NCI-H187 treated with DMSO at 0.1 percent for 48 hours (cell line): ENCODE results near the gene PRMT7.

Experiments used
- DNase-seq: peaks from one replicate; lab custom pipeline; 2025; lab: John Stamatoyannopoulos, UW

The PRMT7 gene

GRCh38 chr16:68310774-68311511 lies at the start of gene PRMT7, which contains the start of gene SLC7A6OS:
PRMT7 (plus strand) TSS chr16:68311019; CDS start chr16:68315980, 4,961 bp downstream.
SLC7A6OS (minus strand) TSS chr16:68310946; CDS start chr16:68310926, 20 bp downstream.
- peak; percentile 46 for DNase-seq

DNA sequence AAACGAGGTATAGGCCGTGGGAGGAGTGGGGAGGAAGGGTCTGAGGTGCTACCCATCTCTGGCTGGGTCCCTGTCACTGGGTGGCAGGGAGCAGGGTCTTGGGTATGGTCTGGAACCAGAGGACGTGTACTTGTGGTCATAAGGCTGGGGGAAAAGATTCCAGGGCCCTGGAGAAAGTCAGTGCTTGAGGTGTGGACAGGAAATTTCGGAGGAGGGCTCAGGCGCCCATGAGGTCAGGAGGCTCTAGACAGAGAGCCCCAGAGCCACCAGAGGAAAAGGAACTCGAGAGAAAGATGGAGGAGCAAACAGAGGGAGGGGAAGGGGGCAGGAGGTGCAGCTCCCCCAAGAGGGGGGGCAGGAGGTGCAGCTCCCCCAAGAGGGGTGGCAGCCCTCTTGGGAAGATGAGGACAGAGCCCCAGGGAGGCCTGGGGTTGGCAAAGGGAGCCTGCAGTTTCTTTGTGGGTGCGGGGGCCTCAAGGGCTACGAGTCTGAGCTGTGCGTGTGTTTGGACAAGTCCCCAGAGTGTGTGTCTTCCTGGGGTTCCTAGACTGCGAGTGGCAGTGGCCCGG lies 47.2 kb upstream of the PRMT7 start:
- no peak for DNase-seq

DNA sequence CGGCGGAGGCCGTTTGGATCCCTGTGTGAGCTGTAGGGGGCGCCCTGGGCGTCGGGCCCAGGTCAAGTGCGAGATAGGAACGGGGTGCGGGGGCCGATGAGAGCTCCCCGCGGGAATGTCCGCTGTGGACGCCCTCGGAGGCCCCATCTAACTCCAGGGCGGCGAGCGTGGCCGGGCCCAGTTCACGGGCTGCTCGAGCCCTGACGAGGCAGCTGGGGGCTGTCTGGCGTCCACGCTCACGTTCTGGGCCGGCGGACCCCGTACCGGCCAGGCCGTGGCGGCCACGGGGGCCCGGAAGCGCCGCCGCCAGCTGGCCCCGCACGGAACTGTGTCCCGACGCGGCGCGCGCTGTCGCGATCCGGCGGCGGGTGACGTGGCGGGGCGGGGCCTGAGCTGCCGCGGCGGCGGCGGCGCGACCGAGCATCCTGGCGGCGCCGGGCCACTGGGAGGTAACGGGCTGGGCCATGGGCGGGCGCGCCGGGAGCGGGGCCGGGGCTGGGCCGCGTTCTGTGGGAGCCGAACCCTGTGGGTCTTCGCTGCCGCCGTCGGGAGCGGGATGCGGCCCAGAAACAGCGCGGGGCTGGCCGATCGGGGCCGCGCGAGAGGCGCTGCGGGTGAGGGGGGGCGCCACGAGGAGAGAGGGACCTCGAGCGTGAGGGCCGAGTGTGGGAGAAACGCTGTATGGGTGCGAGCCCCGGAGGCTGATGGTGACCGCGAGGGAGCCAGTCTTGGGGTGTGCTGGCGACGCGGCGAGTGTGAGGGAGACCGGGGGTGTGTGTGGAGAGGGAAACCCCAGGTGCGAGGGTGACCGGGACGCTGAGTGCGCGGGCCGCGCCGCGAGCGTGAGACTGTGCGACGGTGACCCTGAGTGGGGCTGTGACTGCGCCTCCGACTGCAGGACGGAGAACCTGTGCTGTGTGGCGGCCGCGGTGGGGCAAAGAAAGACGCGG lies 46.4 kb upstream of the PRMT7 start, which contains the start of gene SLC7A6:
SLC7A6 (plus strand) TSS at position 399 of the 950 bp plus-strand sequence. CDS start 10,201 bp downstream, outside the sequence.
- no peak for DNase-seq

DNA sequence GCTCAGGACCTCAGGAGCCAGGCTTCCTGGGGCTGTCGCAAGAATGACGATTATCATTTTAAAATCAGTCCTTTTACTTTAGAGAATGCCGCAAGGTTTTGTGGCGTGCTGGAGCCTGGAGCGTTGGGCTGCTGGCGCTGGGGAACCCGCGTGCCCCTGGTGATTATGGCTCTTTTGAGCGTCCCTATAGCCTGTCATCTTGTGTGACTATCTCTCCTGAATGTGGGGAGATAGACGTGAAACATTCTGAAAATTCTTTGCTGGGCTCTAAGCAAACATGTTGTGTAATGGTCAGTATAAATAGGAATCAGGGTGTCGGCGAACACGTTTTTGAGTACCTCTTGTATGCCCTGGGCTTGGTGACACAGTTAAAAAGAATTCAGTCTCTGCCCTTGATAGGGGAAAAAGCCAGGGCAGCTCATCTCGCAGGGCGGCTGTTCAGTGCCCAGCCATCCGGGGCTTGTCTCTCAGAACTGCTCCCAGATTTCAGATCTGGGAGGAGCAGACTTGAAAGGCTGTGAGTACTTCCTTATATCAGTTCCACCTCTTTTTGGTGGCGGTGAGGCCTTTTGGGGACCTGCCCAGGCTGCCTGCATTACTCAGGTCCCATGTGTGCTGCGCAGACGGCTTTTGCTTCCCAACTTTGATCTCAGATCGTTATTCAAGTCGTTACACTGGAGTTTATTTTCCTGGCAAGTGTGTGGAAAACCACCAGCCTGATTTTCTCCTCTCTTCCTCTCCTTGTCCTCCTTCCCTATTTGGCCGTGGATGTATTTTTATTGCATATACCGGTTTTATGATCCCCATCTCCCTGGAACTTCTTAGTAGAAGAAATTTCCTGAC lies 45.5 kb upstream of the PRMT7 start:
- no peak for DNase-seq

- no peak for DNase-seq
Measured at GRCh38 chr16:68267612-68268405, 43.0 kb upstream of the PRMT7 start.

DNA sequence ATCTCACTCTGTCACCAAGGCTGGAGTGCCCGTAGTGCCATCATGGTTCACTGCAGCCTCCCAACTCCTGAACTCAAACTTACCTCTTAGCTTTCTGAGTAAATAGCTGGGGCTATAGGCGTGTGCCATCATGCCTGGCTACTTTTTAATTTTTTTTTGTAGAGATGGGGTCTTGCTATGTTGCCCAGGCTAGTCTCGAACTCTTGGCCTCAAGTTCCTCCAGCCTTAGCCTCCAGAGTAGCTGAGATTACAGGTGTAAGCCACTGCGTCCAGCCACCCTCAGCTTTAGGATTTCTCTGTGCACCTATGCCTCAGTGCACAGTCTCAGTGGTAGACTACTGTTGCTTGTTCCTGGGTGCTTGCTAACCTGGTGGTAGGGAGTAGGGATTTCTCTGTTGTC lies 41.0 kb upstream of the PRMT7 start:
- no peak for DNase-seq

- no peak for DNase-seq
Measured at GRCh38 chr16:68270353-68270752, 40.5 kb upstream of the PRMT7 start.

- no peak for DNase-seq
Measured at GRCh38 chr16:68272507-68273209, 38.2 kb upstream of the PRMT7 start.

GRCh38 chr16:68273459-68273858 lies 37.4 kb upstream of the PRMT7 start:
- no peak for DNase-seq

- no peak for DNase-seq
Measured at GRCh38 chr16:68273896-68274295, 36.9 kb upstream of the PRMT7 start.

- DNase-seq, result no peak
Measured at GRCh38 chr16:68274441-68274840, 36.4 kb upstream of the PRMT7 start.

DNA sequence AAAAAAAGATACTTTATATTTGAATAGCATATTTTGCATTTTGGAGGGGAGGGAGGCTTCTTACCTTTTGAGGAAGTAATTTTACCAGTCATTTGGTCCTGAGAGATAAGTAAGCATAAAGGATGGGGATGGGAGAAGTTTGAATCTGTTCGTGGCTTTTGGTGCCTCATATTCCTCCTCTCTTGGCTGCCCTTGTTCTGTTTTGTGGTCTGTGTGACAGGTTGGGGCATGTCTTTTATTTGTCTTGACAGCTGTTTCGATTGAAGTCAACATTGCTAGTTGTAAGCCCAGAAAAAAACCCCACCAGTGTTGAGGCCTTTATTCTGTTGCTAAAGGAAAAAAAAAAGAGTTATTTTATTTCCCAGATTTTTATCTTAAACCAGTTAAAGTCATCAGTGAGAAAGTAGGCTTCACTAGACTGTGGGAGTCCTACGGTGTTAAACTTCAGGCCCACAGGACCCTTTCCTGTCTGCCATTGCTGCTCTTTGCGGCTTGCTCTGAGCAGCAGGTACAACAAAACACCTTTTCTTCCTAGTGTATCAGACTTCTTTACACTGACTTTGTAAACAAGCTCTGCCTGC lies 35.1 kb upstream of the PRMT7 start:
- no peak for DNase-seq

- no peak for DNase-seq
Measured at GRCh38 chr16:68276223-68276622, 34.6 kb upstream of the PRMT7 start.

GRCh38 chr16:68279726-68280558 lies 30.9 kb upstream of the PRMT7 start:
- DNase-seq, result no peak

- DNase-seq, result no peak
Measured at GRCh38 chr16:68281368-68282063, 29.3 kb upstream of the PRMT7 start.

GRCh38 chr16:68282064-68282452 lies 28.8 kb upstream of the PRMT7 start:
- no peak for DNase-seq

DNA sequence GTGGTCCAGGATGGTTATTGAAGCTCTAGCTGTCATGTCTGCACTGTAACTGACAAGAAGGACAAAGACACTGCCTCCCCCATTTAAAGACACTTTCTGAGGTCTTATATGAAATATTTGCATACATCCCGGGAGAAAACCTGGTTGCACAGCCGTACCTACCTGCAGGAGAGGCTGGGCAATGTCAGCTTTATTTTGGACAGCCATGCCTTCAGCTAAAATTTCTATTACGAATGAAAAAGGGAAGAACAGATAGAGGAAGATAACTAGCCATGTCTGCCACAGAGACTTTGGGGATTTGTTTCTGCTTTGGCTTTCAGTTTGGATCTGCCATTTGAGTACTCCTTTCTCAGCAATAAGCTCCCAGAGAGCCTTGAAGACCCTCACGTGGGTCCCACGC lies 27.5 kb upstream of the PRMT7 start:
- no peak for DNase-seq
